Neuron (in vitro differentiated cells): ENCODE results near the gene COASY.
"Not testable (repeated sequence)": the region's sequence is repeated elsewhere in the genome, so short reads cannot be mapped to it uniquely, and the experiment has no call there.

Experiments
- H2AFZ ChIP-seq: one replicate; pipeline ENCODE4 v1.6.1; 2013; ENCODE audit warnings: low read depth, mild to moderate bottlenecking, inconsistent platforms, low read length, moderate library complexity
- H3K27me3 ChIP-seq: one replicate; pipeline ENCODE4 v1.6.1; 2013; ENCODE audit warnings: low read length; ENCODE audit not compliant: insufficient read depth
- H3K36me3 ChIP-seq: one replicate; pipeline ENCODE4 v1.6.1; 2013; ENCODE audit warnings: low read length; ENCODE audit not compliant: insufficient read depth
- H3K4me1 ChIP-seq: one replicate; pipeline ENCODE4 v1.6.1; 2013; ENCODE audit warnings: low read length; ENCODE audit not compliant: insufficient read depth
- H3K4me3 ChIP-seq: 2 replicates; pipeline ENCODE4 v1.5.1; 2013; ENCODE audit warnings: mild to moderate bottlenecking, low read length, moderate library complexity
- H3K9me3 ChIP-seq: one replicate; pipeline ENCODE4 v1.6.1; 2013; ENCODE audit warnings: low read length

Gene COASY

DNA sequence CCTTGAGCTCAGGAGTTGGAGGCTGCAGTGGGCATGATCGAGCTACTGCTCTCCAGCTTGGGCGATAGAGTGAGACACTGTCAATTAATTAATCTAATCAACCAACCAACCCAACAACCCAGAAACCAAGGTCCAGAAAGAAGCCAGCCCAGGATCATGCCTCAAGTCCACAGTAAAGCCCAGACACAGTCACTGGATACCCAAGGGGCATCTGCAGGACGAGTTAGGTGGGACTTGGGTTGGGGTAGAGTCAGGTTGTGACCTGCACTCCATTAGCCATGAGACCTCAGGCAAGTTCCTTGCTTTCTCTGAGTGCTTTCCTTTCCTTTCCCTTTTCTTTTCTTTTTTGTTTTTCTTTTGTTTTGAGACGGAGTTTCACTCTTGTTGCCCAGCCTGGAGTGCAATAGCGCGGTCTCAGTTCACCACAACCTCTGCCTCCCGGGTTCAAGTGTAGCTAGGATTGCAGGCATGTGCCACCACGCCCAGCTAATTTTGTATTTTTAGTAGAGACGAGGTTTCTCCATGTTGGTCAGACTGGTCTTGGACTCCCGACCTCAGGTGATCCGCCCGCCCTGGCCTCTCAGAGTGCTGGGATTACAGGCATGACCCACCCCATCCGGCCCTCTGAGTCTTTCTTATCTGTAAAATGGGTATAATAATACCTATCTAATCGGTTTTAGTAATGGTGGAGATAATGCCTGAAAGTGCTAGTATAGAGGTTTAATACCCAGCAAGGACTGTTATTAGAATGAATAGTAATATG, 12.8 kb upstream of the COASY start:
- H3K9me3 ChIP-seq: no peaks in the 10 kb centered on the region
- H2AFZ ChIP-seq: no peak overlapping the region
- peaks cover 10% of the 10 kb centered on the region for H3K36me3 ChIP-seq
- H3K27me3 ChIP-seq: no peaks in the 10 kb centered on the region
- no peak overlapping the region for H3K4me3 ChIP-seq
- H3K4me1 ChIP-seq: peaks cover 4% of the 10 kb centered on the region

DNA sequence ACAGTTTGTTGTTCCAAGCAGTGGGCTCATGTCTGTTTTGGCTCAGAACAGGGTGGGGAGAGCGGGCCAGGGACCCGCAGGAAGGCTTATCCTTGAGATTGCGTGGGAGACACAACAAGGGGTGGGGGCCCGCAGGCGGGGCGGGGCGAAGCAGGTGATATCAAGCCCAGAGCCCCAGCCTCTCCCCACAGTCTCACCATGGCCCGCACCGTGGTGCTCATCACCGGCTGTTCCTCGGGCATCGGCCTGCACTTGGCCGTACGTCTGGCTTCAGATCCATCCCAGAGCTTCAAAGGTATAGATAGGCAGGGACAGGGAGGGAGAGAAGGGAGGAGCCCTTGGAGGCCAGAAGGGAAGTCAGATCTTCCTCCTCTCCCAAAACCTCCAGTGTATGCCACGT, 9.2 kb upstream of the COASY start, which contains the start of gene HSD17B1:
TSS of gene HSD17B1 (plus strand) at position 188 of the 400 bp plus-strand sequence. CDS start at position 199, 11 bp downstream.
- H3K27me3 ChIP-seq, H3K36me3 ChIP-seq, H3K4me1 ChIP-seq, H3K9me3 ChIP-seq, H2AFZ ChIP-seq: not testable (repeated sequence)
- H3K4me3 ChIP-seq: peak within 1 kb of the TSS; percentile 64

GRCh38 chr17:42553161-42553818, 8.7 kb upstream of the COASY start:
- H3K27me3 ChIP-seq: no peaks in the 10 kb centered on the region
- H3K9me3 ChIP-seq: no peaks in the 10 kb centered on the region
- no peak overlapping the region for H3K4me3 ChIP-seq
- no peak overlapping the region for H2AFZ ChIP-seq
- H3K4me1 ChIP-seq: peaks cover 6% of the 10 kb centered on the region
- peaks cover 7% of the 10 kb centered on the region for H3K36me3 ChIP-seq

- peaks cover 6% of the 10 kb centered on the region for H3K4me1 ChIP-seq
- no peak overlapping the region for H2AFZ ChIP-seq
- no peaks in the 10 kb centered on the region for H3K9me3 ChIP-seq
- H3K36me3 ChIP-seq: peaks cover 7% of the 10 kb centered on the region
- no peaks in the 10 kb centered on the region for H3K27me3 ChIP-seq
- peak overlapping the region; percentile 64 for H3K4me3 ChIP-seq
Measured at GRCh38 chr17:42553866-42554249, 8.1 kb upstream of the COASY start.

DNA sequence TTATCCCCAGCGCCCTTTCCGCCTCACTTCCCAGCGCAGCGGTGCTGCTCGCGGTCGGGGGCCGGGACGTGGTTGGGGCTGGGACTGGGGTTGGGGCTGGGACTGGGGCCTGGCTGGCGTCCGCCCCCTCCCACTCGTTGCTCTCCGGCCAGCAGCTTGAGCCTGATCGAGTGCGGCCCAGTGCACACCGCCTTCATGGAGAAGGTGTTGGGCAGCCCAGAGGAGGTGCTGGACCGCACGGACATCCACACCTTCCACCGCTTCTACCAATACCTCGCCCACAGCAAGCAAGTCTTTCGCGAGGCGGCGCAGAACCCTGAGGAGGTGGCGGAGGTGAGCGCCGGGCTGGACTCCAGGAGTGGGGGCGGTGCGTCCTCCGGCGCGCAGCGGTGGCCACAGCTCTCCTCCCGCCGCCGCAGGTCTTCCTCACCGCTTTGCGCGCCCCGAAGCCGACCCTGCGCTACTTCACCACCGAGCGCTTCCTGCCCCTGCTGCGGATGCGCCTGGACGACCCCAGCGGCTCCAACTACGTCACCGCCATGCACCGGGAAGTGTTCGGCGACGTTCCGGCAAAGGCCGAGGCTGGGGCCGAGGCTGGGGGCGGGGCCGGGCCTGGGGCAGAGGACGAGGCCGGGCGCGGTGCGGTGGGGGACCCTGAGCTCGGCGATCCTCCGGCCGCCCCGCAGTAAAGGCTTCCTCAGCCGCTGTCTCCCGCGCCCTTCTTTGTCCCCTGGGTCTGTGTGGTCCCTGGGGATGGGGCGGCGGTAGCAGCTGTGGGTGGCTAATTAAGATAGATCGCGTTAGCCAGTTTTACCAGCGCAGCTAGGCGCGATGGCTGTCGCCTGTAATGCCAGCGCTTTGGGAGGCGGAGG, 7.5 kb upstream of the COASY start:
- H3K4me3 ChIP-seq: peak overlapping the region; percentile 64
- H3K36me3 ChIP-seq: peaks cover 7% of the 10 kb centered on the region
- peak overlapping the region; percentile 52 for H2AFZ ChIP-seq
- no peaks in the 10 kb centered on the region for H3K9me3 ChIP-seq
- H3K27me3 ChIP-seq: no peaks in the 10 kb centered on the region
- H3K4me1 ChIP-seq: peaks cover 6% of the 10 kb centered on the region

DNA sequence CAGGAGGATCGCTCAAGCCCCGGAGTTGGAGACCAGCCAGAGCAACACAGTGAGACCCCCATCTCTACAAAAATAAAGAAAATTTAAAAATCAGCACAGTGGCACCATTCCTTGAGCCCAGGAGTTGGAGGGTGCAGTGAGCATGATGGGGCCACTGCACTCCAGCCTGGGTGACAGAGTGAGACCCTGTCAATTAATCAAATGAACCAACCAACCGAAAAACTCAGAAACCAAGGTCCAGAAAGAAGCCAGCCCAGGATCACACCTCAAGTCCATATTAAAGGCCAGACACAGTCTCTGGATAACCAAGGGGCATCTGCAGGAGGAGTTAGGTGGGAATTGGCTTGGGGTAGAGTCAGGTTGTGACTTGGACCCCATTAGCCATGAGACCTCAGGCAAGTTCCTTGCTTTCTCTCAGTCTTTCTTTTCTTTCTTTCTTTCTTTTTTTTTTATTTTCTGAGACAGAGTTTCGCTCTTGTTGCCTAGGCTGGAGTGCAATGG, 6.8 kb upstream of the COASY start:
- no peaks in the 10 kb centered on the region for H3K27me3 ChIP-seq
- H3K4me3 ChIP-seq: peak overlapping the region; percentile 64
- H3K36me3 ChIP-seq: peaks cover 7% of the 10 kb centered on the region
- H3K9me3 ChIP-seq: no peaks in the 10 kb centered on the region
- H3K4me1 ChIP-seq: peaks cover 6% of the 10 kb centered on the region
- peak overlapping the region; percentile 52 for H2AFZ ChIP-seq

- H3K27me3 ChIP-seq, H2AFZ ChIP-seq, H3K4me3 ChIP-seq, H3K9me3 ChIP-seq, H3K4me1 ChIP-seq, H3K36me3 ChIP-seq: not testable (repeated sequence)
Measured at GRCh38 chr17:42555961-42556617, 5.9 kb upstream of the COASY start.

DNA sequence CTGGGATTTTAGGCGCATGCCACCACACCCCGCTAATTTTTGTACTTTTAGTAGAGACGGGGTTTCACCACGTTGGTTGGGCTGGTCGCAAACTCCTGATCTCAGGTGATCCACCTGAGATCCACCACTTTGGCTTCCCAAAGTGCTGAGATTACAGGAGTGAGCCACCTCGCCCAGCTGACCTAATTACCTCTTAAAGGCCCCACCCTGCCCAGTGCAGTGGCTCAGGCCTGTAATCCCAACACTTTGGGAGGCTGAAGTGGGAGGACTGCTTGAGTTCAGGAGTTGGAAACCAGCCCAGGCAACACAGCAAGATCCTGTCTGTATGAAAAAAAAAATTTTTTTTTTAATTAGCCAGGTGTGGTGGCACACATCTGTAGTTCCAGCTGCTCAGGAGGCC, 2.9 kb upstream of the COASY start:
- no peak overlapping the region for H3K4me3 ChIP-seq
- no peaks in the 10 kb centered on the region for H3K36me3 ChIP-seq

GRCh38 chr17:42560246-42560645, 1.7 kb upstream of the COASY start:
- Histone ChIP-seq H3K4me1 (peaks cover 12% of the 10 kb centered on the region), H3K36me3 (peaks cover 9% of the 10 kb centered on the region), H2AFZ (no peak overlapping the region), H3K9me3 (no peaks in the 10 kb centered on the region), H3K27me3 (no peaks in the 10 kb centered on the region), H3K4me3 (no peak overlapping the region)

More for the DNA sequence above, 2.9 kb upstream of the COASY start:
- Histone ChIP-seq H3K27me3 (no peaks in the 10 kb centered on the region), H3K9me3 (no peaks in the 10 kb centered on the region), H2AFZ (no peak overlapping the region), H3K4me1 (peaks cover 13% of the 10 kb centered on the region)

GRCh38 chr17:42562388-42563142, 617 bp downstream of the COASY start:
- Histone ChIP-seq H2AFZ (no peak overlapping the region), H3K4me1 (peaks cover 22% of the 10 kb centered on the region), H3K9me3 (no peaks in the 10 kb centered on the region), H3K36me3 (peaks cover 19% of the 10 kb centered on the region), H3K4me3 (peak overlapping the region; percentile 78), H3K27me3 (no peaks in the 10 kb centered on the region)

DNA sequence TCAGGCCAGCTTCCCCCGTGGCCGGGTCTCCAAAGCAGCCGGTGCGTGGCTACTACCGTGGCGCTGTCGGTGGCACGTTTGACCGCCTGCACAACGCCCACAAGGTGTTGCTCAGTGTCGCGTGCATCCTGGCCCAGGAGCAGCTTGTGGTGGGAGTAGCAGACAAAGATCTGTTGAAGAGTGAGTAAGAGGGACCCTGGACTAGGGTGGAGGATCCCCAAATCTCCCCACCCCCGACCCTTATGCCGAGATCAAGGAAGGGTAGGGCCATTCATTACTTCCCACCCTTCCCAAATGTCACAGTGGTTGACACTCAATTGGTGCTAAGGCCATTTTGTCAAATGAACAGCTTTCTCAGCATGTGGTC, 1.2 kb downstream of the COASY start:
- Histone ChIP-seq H3K36me3 (peaks cover 19% of the 10 kb centered on the region), H3K9me3 (no peaks in the 10 kb centered on the region), H3K4me3 (peak overlapping the region; percentile 78), H2AFZ (no peak overlapping the region), H3K4me1 (peaks cover 26% of the 10 kb centered on the region), H3K27me3 (no peaks in the 10 kb centered on the region)

GRCh38 chr17:42563543-42563942, 1.6 kb downstream of the COASY start:
- no peak overlapping the region for H3K4me3 ChIP-seq
- H2AFZ ChIP-seq: no peak overlapping the region
- H3K27me3 ChIP-seq: no peaks in the 10 kb centered on the region
- H3K36me3 ChIP-seq: peaks cover 21% of the 10 kb centered on the region
- H3K9me3 ChIP-seq: no peaks in the 10 kb centered on the region
- peaks cover 26% of the 10 kb centered on the region for H3K4me1 ChIP-seq
